Astrocyte (in vitro differentiated cells and primary cell): ENCODE data around the gene LRCH1. TPM values are rescaled to one million over a fixed set of nuclear protein-coding genes. Genes with fewer than 3 reads are reported as not detected.

Experiments
- DNase-seq: peaks from one replicate; pipeline ENCODE4 v3.0.0-alpha.2; 2010; ENCODE audit warnings: low read depth
- FAIRE-seq: peaks from 2 replicates; lab custom pipeline; 2011; peaks lifted over from hg19 to GRCh38; lab: Jason Lieb, UNC
- H2AFZ ChIP-seq: 2 replicates; pipeline ENCODE4 v1.6.0; 2012; ENCODE audit warnings: low read depth, low read length, inconsistent platforms
- H3K27ac ChIP-seq: 2 replicates; pipeline ENCODE4 v1.5.1; 2011; ENCODE audit warnings: low read depth, low read length, inconsistent platforms
- H3K27me3 ChIP-seq: 2 replicates; pipeline ENCODE4 v1.6.0; 2011; ENCODE audit warnings: low read length, inconsistent platforms; ENCODE audit not compliant: insufficient read depth
- H3K36me3 ChIP-seq: 2 replicates; pipeline ENCODE4 v1.5.1; 2011; ENCODE audit warnings: low read length, inconsistent platforms; ENCODE audit not compliant: insufficient read depth
- H3K4me1 ChIP-seq: 2 replicates; pipeline ENCODE4 v1.5.1; 2011; ENCODE audit warnings: low read length, inconsistent platforms; ENCODE audit not compliant: insufficient read depth
- H3K4me2 ChIP-seq: 2 replicates; pipeline ENCODE4 v1.6.0; 2012; ENCODE audit warnings: low read length, inconsistent platforms
- H3K4me3 ChIP-seq: 2 replicates; pipeline ENCODE4 v1.5.1; 2011; ENCODE audit warnings: low read depth, mild to moderate bottlenecking, low read length, inconsistent platforms; ENCODE audit not compliant: insufficient read depth
- H3K79me2 ChIP-seq: 2 replicates; pipeline ENCODE4 v1.6.0; 2012; ENCODE audit warnings: mild to moderate bottlenecking, low read length, inconsistent platforms; ENCODE audit not compliant: insufficient read depth
- H3K9ac ChIP-seq: 2 replicates; pipeline ENCODE4 v1.6.0; 2012; ENCODE audit warnings: mild to moderate bottlenecking, low read length, inconsistent platforms
- H3K9me3 ChIP-seq: 2 replicates; pipeline ENCODE4 v1.5.1; 2012; ENCODE audit warnings: low read depth, mild to moderate bottlenecking, low read length, inconsistent platforms; ENCODE audit not compliant: insufficient read depth
- H4K20me1 ChIP-seq: 2 replicates; pipeline ENCODE4 v1.6.0; 2012; ENCODE audit warnings: low read length, inconsistent platforms; ENCODE audit not compliant: insufficient read depth
- H3K27ac Mint-ChIP-seq: one replicate; pipeline ENCODE4 v1.8.0; 2021; ENCODE audit warnings: mild to moderate bottlenecking, mixed read lengths; ENCODE audit not compliant: unreplicated experiment
- H3K27me3 Mint-ChIP-seq: one replicate; pipeline ENCODE4 v1.8.0; 2021; ENCODE audit warnings: low read depth, mixed read lengths; ENCODE audit not compliant: unreplicated experiment
- H3K36me3 Mint-ChIP-seq: one replicate; pipeline ENCODE4 v1.8.0; 2021; ENCODE audit warnings: low read depth, mixed read lengths; ENCODE audit not compliant: unreplicated experiment
- H3K4me1 Mint-ChIP-seq: one replicate; pipeline ENCODE4 v1.8.0; 2021; ENCODE audit warnings: low read depth, mixed read lengths; ENCODE audit not compliant: unreplicated experiment
- H3K4me3 Mint-ChIP-seq: one replicate; pipeline ENCODE4 v1.8.0; 2021; ENCODE audit warnings: mild to moderate bottlenecking, moderate library complexity, mixed read lengths; ENCODE audit not compliant: unreplicated experiment
- H3K9me3 Mint-ChIP-seq: one replicate; pipeline ENCODE4 v1.8.0; 2021; ENCODE audit warnings: mild to moderate bottlenecking, mixed read lengths; ENCODE audit not compliant: unreplicated experiment
- CTCF ChIP-seq: IDR thresholded peaks from 2 replicates; pipeline ENCODE4 v1.5.1; 2011; ENCODE audit warnings: low read depth, mild to moderate bottlenecking, inconsistent platforms, low read length, moderate library complexity; ENCODE audit not compliant: insufficient read depth
- EZH2 ChIP-seq: IDR thresholded peaks from 2 replicates; pipeline ENCODE4 v1.6.1; 2012; ENCODE audit warnings: mild to moderate bottlenecking, low read length, inconsistent platforms; ENCODE audit not compliant: insufficient read depth
- total RNA-seq: library from RNA; stranded (reverse); gene quantifications from 2 replicates; pipeline ENCODE4 v1.2.1, GENCODE V29; 2021

Gene LRCH1
- total RNA-seq, 1 donor from 2014 or later, result 17.7 TPM

- Histone ChIP-seq H3K9me3 (no peaks in the 10 kb centered on the region), H3K27me3 (peaks cover 8% of the 10 kb centered on the region), H3K79me2 (no peaks in the 10 kb centered on the region), H3K4me1 (no peaks in the 10 kb centered on the region), H2AFZ (no peak overlapping the region), H3K36me3 (no peaks in the 10 kb centered on the region), H3K9ac (no peak overlapping the region), H3K4me2 (no peak overlapping the region), H3K4me3 (no peak overlapping the region), H4K20me1 (no peaks in the 10 kb centered on the region), H3K27ac (no peak overlapping the region)
- peaks cover 2% of the 10 kb centered on the region for H3K36me3 Mint-ChIP-seq
- peaks cover 13% of the 10 kb centered on the region for H3K27me3 Mint-ChIP-seq
- peak; percentile 59 for DNase-seq
- H3K4me1 Mint-ChIP-seq, result peaks cover 2% of the 10 kb centered on the region
- H3K4me3 Mint-ChIP-seq, result no peak overlapping the region
- no peak for FAIRE-seq
- no peaks in the 10 kb centered on the region for H3K9me3 Mint-ChIP-seq
- TF ChIP-seq CTCF, result no peak
- no peak overlapping the region for H3K27ac Mint-ChIP-seq
Observed at GRCh38 chr13:46530084-46530935, 22.7 kb upstream of the LRCH1 start.

GRCh38 chr13:46531953-46532352 lies 21.0 kb upstream of the LRCH1 start:
- DNase-seq (no peak), FAIRE-seq (no peak)
- Histone ChIP-seq H3K4me3 (no peak overlapping the region), H3K9ac (no peak overlapping the region), H3K79me2 (no peaks in the 10 kb centered on the region), H3K27me3 (peaks cover 4% of the 10 kb centered on the region), H3K9me3 (no peaks in the 10 kb centered on the region), H4K20me1 (no peaks in the 10 kb centered on the region), H3K4me1 (no peaks in the 10 kb centered on the region), H2AFZ (no peak overlapping the region), H3K36me3 (no peaks in the 10 kb centered on the region), H3K27ac (no peak overlapping the region), H3K4me2 (no peak overlapping the region)
- Mint-ChIP-seq H3K36me3 (peaks cover 2% of the 10 kb centered on the region), H3K9me3 (no peaks in the 10 kb centered on the region), H3K4me3 (no peak overlapping the region), H3K4me1 (peaks cover 8% of the 10 kb centered on the region), H3K27ac (no peak overlapping the region), H3K27me3 (peaks cover 5% of the 10 kb centered on the region)
- TF ChIP-seq EZH2 (no peak), CTCF (no peak)

- no peaks in the 10 kb centered on the region for H3K27me3 ChIP-seq
- no peak overlapping the region for H2AFZ ChIP-seq
- no peak overlapping the region for H3K27ac Mint-ChIP-seq
- H3K9me3 ChIP-seq, result no peaks in the 10 kb centered on the region
- H3K4me3 ChIP-seq, result no peak overlapping the region
- H3K36me3 ChIP-seq, result no peaks in the 10 kb centered on the region
- FAIRE-seq (no peak), DNase-seq (no peak)
- H3K27me3 Mint-ChIP-seq, result peaks cover 3% of the 10 kb centered on the region
- TF ChIP-seq EZH2 (no peak), CTCF (no peak)
- H3K4me1 ChIP-seq, result no peaks in the 10 kb centered on the region
- peaks cover 8% of the 10 kb centered on the region for H3K4me1 Mint-ChIP-seq
- no peak overlapping the region for H3K4me2 ChIP-seq
- no peaks in the 10 kb centered on the region for H3K79me2 ChIP-seq
- no peaks in the 10 kb centered on the region for H4K20me1 ChIP-seq
- H3K27ac ChIP-seq, result no peak overlapping the region
- no peaks in the 10 kb centered on the region for H3K9me3 Mint-ChIP-seq
- H3K36me3 Mint-ChIP-seq, result no peaks in the 10 kb centered on the region
- no peak overlapping the region for H3K4me3 Mint-ChIP-seq
- no peak overlapping the region for H3K9ac ChIP-seq
Observed at GRCh38 chr13:46535002-46535401, 18.0 kb upstream of the LRCH1 start.
